Ovary (tissue), 3 donors: Measurements from ENCODE around the gene FAM131C.

Experiments
- EP300 ChIP-seq: sonication (generic); formaldehyde crosslinking; IDR thresholded peaks from one replicate; pipeline ENCODE4 v1.6.1; 2017; ENCODE audit warnings: antibody characterized with exemption
- POLR2A ChIP-seq: fragments of 450-650 bp; IDR thresholded peaks from one replicate; pipeline ENCODE4 v1.6.1; 2017; ENCODE audit warnings: antibody characterized with exemption, mild to moderate bottlenecking, moderate library complexity
- TF ChIP-seq, protein P1 (sequence below), 3 donors: fragments of 450-650 bp in 2 of 3; fragments of 200-600 bp in 1 of 3; IDR thresholded peaks; one replicate each; pipeline versions ENCODE4 v1.5.1 to v1.8.0; 2016 to 2022; ENCODE audit warnings: antibody characterized with exemption in 3 of 3, mild to moderate bottlenecking in 1 of 3
- donor health status: DM: no; HTN: no; CAD: no.

GRCh38 chr1:16085522-16085921 lies 12.1 kb upstream of the FAM131C start:
- TF ChIP-seq, protein P1, sequence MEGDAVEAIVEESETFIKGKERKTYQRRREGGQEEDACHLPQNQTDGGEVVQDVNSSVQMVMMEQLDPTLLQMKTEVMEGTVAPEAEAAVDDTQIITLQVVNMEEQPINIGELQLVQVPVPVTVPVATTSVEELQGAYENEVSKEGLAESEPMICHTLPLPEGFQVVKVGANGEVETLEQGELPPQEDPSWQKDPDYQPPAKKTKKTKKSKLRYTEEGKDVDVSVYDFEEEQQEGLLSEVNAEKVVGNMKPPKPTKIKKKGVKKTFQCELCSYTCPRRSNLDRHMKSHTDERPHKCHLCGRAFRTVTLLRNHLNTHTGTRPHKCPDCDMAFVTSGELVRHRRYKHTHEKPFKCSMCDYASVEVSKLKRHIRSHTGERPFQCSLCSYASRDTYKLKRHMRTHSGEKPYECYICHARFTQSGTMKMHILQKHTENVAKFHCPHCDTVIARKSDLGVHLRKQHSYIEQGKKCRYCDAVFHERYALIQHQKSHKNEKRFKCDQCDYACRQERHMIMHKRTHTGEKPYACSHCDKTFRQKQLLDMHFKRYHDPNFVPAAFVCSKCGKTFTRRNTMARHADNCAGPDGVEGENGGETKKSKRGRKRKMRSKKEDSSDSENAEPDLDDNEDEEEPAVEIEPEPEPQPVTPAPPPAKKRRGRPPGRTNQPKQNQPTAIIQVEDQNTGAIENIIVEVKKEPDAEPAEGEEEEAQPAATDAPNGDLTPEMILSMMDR (IDR thresholded peaks at IDR 0.05), result no peak
- TF ChIP-seq POLR2A (no peak), EP300 (no peak)
